Measurements from ENCODE around the gene ABHD17A. TPM values are rescaled to one million over a fixed set of nuclear protein-coding genes. Genes with fewer than 3 reads are reported as not detected.

The ABHD17A gene
- total and polyA plus RNA-seq, 2 of the 8 experiments (the other 6 are each of a cell fraction or from before 2014, with no cell fraction given): 41.2 to 87.4 TPM

DNA sequence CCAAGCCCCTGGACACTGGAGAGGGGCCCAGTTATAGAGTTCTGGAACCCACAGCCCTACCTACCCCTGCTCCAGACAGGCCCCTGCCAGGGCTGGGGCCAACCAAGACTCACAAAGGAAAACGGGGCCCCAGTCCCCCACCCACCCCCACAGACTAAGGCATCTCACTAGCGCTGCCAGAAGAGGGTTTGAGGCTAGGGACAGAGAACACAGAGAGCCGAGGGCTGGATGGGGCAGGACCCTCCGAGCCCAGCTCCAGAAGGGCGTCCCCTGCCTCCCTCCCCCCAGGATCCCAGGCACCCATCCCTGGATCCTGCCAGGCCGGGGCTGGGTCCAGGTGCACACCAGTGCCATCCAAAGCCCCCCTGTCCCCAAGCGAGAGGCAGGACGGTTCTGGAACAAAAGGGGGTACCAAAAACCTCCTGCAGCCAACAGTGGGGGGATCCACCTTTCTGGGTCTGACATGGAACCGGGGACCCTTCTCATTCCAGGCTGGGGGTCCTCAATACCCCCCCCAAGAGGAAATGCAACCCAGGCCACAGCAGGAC, 32.6 kb downstream of the ABHD17A start:
- TF ChIP-seq SP2 (IDR thresholded peaks at IDR 0.05; ENCODE audit: low read length): no peak
- no peak for TF ChIP-seq HDAC6 (IDR thresholded peaks at IDR 0.05; ENCODE audit: low read depth, low read length)
- TF ChIP-seq BACH1 (IDR thresholded peaks at IDR 0.05; ENCODE audit: low read length): no peak
- no peak for TF ChIP-seq MAFK (IDR thresholded peaks at IDR 0.05; ENCODE audit: low read depth, low read length)
- TF ChIP-seq ZNF274 (IDR thresholded peaks at IDR 0.05; ENCODE audit: borderline replicate concordance, extremely low read depth, low read length): no peak
- no peak for TF ChIP-seq EP300 (IDR thresholded peaks at IDR 0.05; ENCODE audit: borderline replicate concordance in 1 of 2, low read depth in 2 of 2, low read length in 2 of 2)
- no peak for TF ChIP-seq CBX8 (IDR thresholded peaks at IDR 0.05; ENCODE audit: borderline replicate concordance, low read depth, low read length)
- TF ChIP-seq BRCA1 (IDR thresholded peaks at IDR 0.05; ENCODE audit: low read depth, low read length): no peak
- no peak for TF ChIP-seq YY1 (IDR thresholded peaks at IDR 0.05; ENCODE audit: low read depth, low read length)
- TF ChIP-seq CHD1 (IDR thresholded peaks at IDR 0.05; ENCODE audit: low read depth, low read length): no peak
- TF ChIP-seq POLR2A (IDR thresholded peaks at IDR 0.05; ENCODE audit: control extremely low read depth in 1 of 2, low read depth in 2 of 2, low read length in 2 of 2): no peak
- TF ChIP-seq KDM5A (IDR thresholded peaks at IDR 0.05; ENCODE audit: low read length): no peak
- no peak for TF ChIP-seq EZH2 (IDR thresholded peaks at IDR 0.05; ENCODE audit: low read depth, low read length, severe bottlenecking)
- Histone ChIP-seq H2BK15ac (ENCODE audit: low read length) (no peak overlapping the region), H3K4ac (replicated peaks; ENCODE audit: insufficient read length, low read depth, low read length) (no peak overlapping the region), H2AFZ (ENCODE audit: low read length) (no peak overlapping the region), H2AK5ac (ENCODE audit: low read depth, low read length) (no peak overlapping the region), H3K27me3 (replicated peaks in 1 of 4; ENCODE audit: control insufficient read depth in 3 of 4, extremely low read depth in 1 of 4, insufficient read depth in 3 of 4, low read length in 3 of 4) (no peaks in the 10 kb centered on the region), H3K56ac (replicated peaks; ENCODE audit: insufficient read length, low read depth, low read length) (no peak overlapping the region), H3K9ac (replicated peaks in 1 of 4; ENCODE audit: extremely low read depth in 1 of 4, low read depth in 3 of 4, low read length in 3 of 4) (no peak overlapping the region), H3K4me1 (replicated peaks in 1 of 4; ENCODE audit: control insufficient read depth in 3 of 4, insufficient read depth in 4 of 4, low read length in 3 of 4) (peaks cover 0 to 38% (median 31%) of the 10 kb centered on the region in 4 experiments; a peak in 6 of 7 replicates), H3K14ac (ENCODE audit: insufficient read length) (no peak overlapping the region), H4K20me1 (replicated peaks in 1 of 2; ENCODE audit: control insufficient read depth in 1 of 2, insufficient read depth in 2 of 2, low read length in 2 of 2) (peaks cover 14% of the 10 kb centered on the region in 2 experiments), H3K4me2 (ENCODE audit: insufficient read depth in 1 of 2, low read depth in 2 of 2, low read length in 2 of 2) (0 out of 4 replicates have a peak overlapping the region, but pooled peaks have one; percentile 37 to 58), H3K9me3 (ENCODE audit: insufficient read depth in 2 of 2, low read depth in 1 of 2, low read length in 1 of 2) (no peaks in the 10 kb centered on the region), H2BK12ac (ENCODE audit: low read depth, low read length) (no peak overlapping the region), H3K27ac (ENCODE audit: low read depth, low read length) (no peak overlapping the region), H2BK120ac (replicated peaks; ENCODE audit: low read depth, low read length) (no peak overlapping the region), H2BK20ac (ENCODE audit: low read length) (no peak overlapping the region), H3K36me3 (ENCODE audit: control insufficient read depth in 2 of 4, insufficient read depth in 4 of 4, low read length in 3 of 4) (no peaks in the 10 kb centered on the region), H3K79me1 (ENCODE audit: low read depth, low read length) (peaks cover 6% of the 10 kb centered on the region), H3K4me3 (ENCODE audit: extremely low read depth in 1 of 4, insufficient read depth in 2 of 4, low read depth in 3 of 4, low read length in 4 of 4) (no peak overlapping the region), H3K23ac (ENCODE audit: insufficient read length) (no peak overlapping the region), H3K23me2 (ENCODE audit: low read depth, low read length) (peaks cover 6% of the 10 kb centered on the region; the same call in 1 of the 2 replicates), H4K91ac (replicated peaks; ENCODE audit: insufficient read length, low read length) (no peak overlapping the region), H4K8ac (ENCODE audit: extremely low read depth, insufficient read depth, low read length) (no peak overlapping the region; the same call in 1 of the 2 replicates), H4K5ac (ENCODE audit: insufficient read length, low read depth, low read length) (no peak overlapping the region), H3K79me2 (ENCODE audit: control insufficient read depth in 1 of 2, insufficient read depth in 2 of 2, low read length in 2 of 2) (peaks cover 3 to 29% of the 10 kb centered on the region in 2 experiments), H2BK5ac (ENCODE audit: low read depth, low read length) (no peak overlapping the region; the same call in 1 of the 2 replicates), H3K18ac (ENCODE audit: extremely low read depth, low read length) (no peak overlapping the region)
- CTCF ChIA-PET (ENCODE audit: partially characterized antibody): interaction anchor here (0.6 to 2.1 kb wide), 10 partner anchors 11 to 1431 kb away, joined by 3 to 5 read pairs (median 3); no protein-coding TSS in a partner anchor
- DNase-seq (ENCODE audit: low read depth in 1 of 2, low spot score in 2 of 2) (no peak), FAIRE-seq (no peak)
- POLR2A ChIA-PET (ENCODE audit: partially characterized antibody): interaction anchor here (0.8 to 1.3 kb wide), 4 partner anchors 12 to 15 kb away, joined by 3 to 4 read pairs (median 4); no protein-coding TSS in a partner anchor
- 90% methylated on average over 7 of the region's 9 CpGs; no CpG with 5 or more reads in 1 of the 2 experiments for whole genome bisulfite sequencing, 2 experiments (ENCODE audit: extremely low coverage in 1 of 2, insufficient coverage in 1 of 2, insufficient read length in 1 of 2, insufficient replicate concordance in 2 of 2, low coverage in 1 of 2, low lambda C conversion rate in 2 of 2, missing lambda C conversion rate in 1 of 2)
